Hepatocyte (in vitro differentiated cells): ENCODE data around the gene MYLIP. TPM values are rescaled to one million over a fixed set of nuclear protein-coding genes. Genes with fewer than 3 reads are reported as not detected.
A peak's percentile ranks its signal among the peaks of the same experiment; 100 is the strongest.

Experiments
- DNase-seq: peaks from one replicate; pipeline ENCODE4 v3.0.0-alpha.2; 2016; ENCODE audit warnings: low spot score
- H2AFZ ChIP-seq: fragments of 200-600 bp; sonication (generic); 2 replicates; pipeline ENCODE4 v1.6.0; 2016; ENCODE audit warnings: antibody characterized with exemption, mild to moderate bottlenecking
- H3K27ac ChIP-seq: fragments of 200-600 bp; sonication (generic); 2 replicates; pipeline ENCODE4 v1.5.1; 2016; ENCODE audit warnings: mild to moderate bottlenecking
- H3K27me3 ChIP-seq: fragments of 200-600 bp; sonication (generic); 2 replicates; pipeline ENCODE4 v1.6.1; 2016
- H3K36me3 ChIP-seq: fragments of 200-600 bp; sonication (generic); replicated peaks from 2 replicates; pipeline ENCODE4 v1.5.1; 2016; ENCODE audit warnings: low read depth; ENCODE audit not compliant: insufficient read depth
- H3K4me1 ChIP-seq: fragments of 200-600 bp; sonication (generic); 2 replicates; pipeline ENCODE4 v1.5.1; 2016; ENCODE audit warnings: mild to moderate bottlenecking, moderate library complexity; ENCODE audit not compliant: insufficient read depth
- H3K4me2 ChIP-seq: fragments of 200-600 bp; sonication (generic); 2 replicates; pipeline ENCODE4 v1.6.0; 2016
- H3K4me3 ChIP-seq: fragments of 200-600 bp; sonication (generic); 2 replicates; pipeline ENCODE4 v1.5.1; 2016; ENCODE audit warnings: mild to moderate bottlenecking
- H3K79me2 ChIP-seq: fragments of 200-600 bp; sonication (generic); 2 replicates; pipeline ENCODE4 v1.6.0; 2017; ENCODE audit warnings: mild to moderate bottlenecking
- H3K9me2 ChIP-seq: fragments of 200-600 bp; sonication (generic); replicated peaks from 2 replicates; pipeline ENCODE4 v1.6.0; 2017; ENCODE audit warnings: mild to moderate bottlenecking; ENCODE audit not compliant: insufficient read depth
- H3K9me3 ChIP-seq: fragments of 200-600 bp; sonication (generic); 2 replicates; pipeline ENCODE4 v1.5.1; 2016; ENCODE audit warnings: low read depth, mild to moderate bottlenecking
- H4K20me1 ChIP-seq: fragments of 200-600 bp; sonication (generic); 2 replicates; pipeline ENCODE4 v1.6.0; 2016; ENCODE audit warnings: mild to moderate bottlenecking; ENCODE audit not compliant: insufficient read depth, poor library complexity, severe bottlenecking
- EZH2 ChIP-seq: fragments of 200-600 bp; sonication (generic); IDR thresholded peaks from 2 replicates; pipeline ENCODE4 v1.6.1; 2016; ENCODE audit warnings: antibody characterized with exemption, mild to moderate bottlenecking, borderline replicate concordance
- EZH2phosphoT487 ChIP-seq: fragments of 200-600 bp; sonication (generic); IDR thresholded peaks from one replicate; pipeline ENCODE4 v1.6.1; 2018; ENCODE audit warnings: antibody characterized with exemption, mild to moderate bottlenecking, low read depth, moderate library complexity; ENCODE audit not compliant: unreplicated experiment, severe bottlenecking
- WGBS: methylation state at CpG from one replicate; pipeline ENCODE4 v1.1.6; 2016; ENCODE audit warnings: low lambda C conversion rate; ENCODE audit errors: missing lambda C conversion rate; 5-methylcytosine and 5-hydroxymethylcytosine counted together
- polyA plus RNA-seq: library from polyadenylated mRNA; unstranded; fragments of >200 nt; fragmentation: Nextera tagmentation; extraction: Ambion mirVana; gene quantifications from 2 replicates; pipeline ENCODE4 v1.2.1, GENCODE V29; 2016
- total RNA-seq: library from RNA; depleted of rRNA; stranded (reverse); fragments of >200 nt; gene quantifications from 2 replicates; pipeline ENCODE4 v1.2.3, GENCODE V29; 2014
- TF ChIP-seq, protein P1 (sequence below): fragments of 200-600 bp; sonication (generic); IDR thresholded peaks from 2 replicates; pipeline ENCODE4 v1.5.1; 2016; ENCODE audit warnings: antibody characterized with exemption, mild to moderate bottlenecking; ENCODE audit not compliant: poor library complexity

MYLIP gene
- total and polyA plus RNA-seq, 2 experiments from 2014 or later: 76.0 to 85.7 TPM

DNA sequence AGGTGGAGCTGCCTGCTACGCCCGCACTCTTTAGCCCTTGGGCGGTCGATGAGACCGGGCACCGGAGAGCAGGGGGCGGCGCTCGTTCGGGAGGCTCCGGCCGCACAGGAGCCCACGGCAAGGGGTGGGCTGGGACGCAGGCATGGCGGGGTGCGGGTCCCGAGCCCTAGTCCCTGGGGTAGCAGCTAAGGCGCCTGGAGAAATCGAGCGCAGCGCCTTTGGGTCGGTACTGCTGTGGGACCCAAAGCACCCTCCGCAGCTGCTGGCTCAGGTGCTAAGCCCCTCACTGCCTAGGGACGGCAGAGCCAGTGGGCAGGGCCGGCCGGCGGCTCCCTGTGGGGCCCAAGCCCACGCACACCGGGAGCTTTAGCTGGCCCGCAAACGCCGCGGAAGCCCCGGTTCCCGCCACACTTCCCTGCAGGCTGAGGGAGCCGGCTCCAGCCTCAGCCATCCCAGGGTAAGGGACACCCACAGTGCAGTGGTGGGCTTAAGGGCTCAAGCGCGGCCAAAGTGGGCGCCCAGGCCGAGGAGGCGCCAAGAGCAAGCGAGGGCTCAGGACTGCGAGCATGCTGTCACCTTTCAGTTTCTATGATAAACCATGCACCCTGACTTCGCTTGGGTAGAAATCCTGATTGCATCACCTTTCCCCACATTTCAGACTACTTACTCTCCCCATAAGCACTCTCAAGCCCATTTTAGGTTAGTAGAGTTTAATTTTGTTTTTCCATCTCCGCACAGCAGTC, 52.0 kb downstream of the MYLIP start:
- Histone ChIP-seq H3K36me3 (no peaks in the 10 kb centered on the region), H3K79me2 (no peaks in the 10 kb centered on the region), H3K9me2 (no peaks in the 10 kb centered on the region), H3K4me1 (peaks cover 23% of the 10 kb centered on the region), H3K27me3 (no peaks in the 10 kb centered on the region), H4K20me1 (no peaks in the 10 kb centered on the region), H3K9me3 (no peaks in the 10 kb centered on the region), H3K4me3 (no peak overlapping the region), H2AFZ (no peak overlapping the region), H3K4me2 (no peak overlapping the region), H3K27ac (no peak overlapping the region)
- 97% methylated on average over 41 of the region's 45 CpGs for WGBS
- DNase-seq: no peak
- TF ChIP-seq, protein P1, sequence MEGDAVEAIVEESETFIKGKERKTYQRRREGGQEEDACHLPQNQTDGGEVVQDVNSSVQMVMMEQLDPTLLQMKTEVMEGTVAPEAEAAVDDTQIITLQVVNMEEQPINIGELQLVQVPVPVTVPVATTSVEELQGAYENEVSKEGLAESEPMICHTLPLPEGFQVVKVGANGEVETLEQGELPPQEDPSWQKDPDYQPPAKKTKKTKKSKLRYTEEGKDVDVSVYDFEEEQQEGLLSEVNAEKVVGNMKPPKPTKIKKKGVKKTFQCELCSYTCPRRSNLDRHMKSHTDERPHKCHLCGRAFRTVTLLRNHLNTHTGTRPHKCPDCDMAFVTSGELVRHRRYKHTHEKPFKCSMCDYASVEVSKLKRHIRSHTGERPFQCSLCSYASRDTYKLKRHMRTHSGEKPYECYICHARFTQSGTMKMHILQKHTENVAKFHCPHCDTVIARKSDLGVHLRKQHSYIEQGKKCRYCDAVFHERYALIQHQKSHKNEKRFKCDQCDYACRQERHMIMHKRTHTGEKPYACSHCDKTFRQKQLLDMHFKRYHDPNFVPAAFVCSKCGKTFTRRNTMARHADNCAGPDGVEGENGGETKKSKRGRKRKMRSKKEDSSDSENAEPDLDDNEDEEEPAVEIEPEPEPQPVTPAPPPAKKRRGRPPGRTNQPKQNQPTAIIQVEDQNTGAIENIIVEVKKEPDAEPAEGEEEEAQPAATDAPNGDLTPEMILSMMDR: no peak

DNA sequence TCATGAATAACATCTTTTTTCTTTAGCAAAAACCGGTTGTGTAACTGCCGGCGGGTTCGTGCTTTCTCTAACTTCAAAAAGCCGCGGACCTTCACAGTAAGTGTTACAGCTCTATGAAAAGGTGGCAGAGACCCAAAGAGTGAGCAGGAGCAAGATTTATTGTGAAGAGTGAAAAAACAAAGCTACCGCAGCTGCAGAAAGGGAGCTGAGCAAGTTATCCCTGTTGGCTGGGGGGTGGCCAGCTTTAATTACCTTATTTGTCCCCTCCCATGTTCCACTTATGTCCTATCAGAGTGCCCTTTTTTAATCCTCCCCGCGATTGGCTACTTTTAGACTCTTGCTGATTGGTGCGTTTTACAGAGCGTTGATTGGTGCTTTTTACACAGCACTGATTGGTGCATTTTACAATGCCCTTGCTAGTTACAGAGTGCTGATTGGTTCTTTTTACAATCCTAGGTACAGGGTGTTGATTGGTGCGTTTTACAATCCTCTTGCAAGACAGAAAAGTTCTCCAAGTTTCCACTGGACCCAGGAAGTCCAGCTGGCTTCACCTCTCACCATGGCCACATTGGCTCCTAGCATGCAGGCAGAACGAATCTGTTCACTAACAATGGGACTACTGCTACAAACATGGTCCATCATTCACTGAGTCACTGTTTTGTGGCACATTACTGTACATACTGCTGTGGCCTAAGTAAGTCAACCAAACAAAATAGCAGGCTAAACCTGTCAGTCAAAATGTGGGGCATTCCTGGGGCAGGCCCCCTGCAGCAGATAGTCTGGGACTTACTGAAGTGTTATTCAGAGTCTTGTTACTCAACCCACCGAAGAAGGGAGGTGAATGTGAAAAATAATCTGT, 52.8 kb downstream of the MYLIP start:
- H4K20me1 ChIP-seq: no peaks in the 10 kb centered on the region
- H3K4me1 ChIP-seq: peaks cover 23% of the 10 kb centered on the region
- no peak overlapping the region for H2AFZ ChIP-seq
- TF ChIP-seq, protein P1: no peak
- TF ChIP-seq EZH2: no peak
- TF ChIP-seq EZH2phosphoT487: no peak
- H3K27me3 ChIP-seq: no peaks in the 10 kb centered on the region
- H3K4me3 ChIP-seq: no peak overlapping the region
- H3K79me2 ChIP-seq: no peaks in the 10 kb centered on the region
- no peak for DNase-seq
- no peaks in the 10 kb centered on the region for H3K9me3 ChIP-seq
- 91% methylated on average over 14 of the region's 14 CpGs for WGBS
- no peaks in the 10 kb centered on the region for H3K9me2 ChIP-seq
- H3K4me2 ChIP-seq: no peak overlapping the region
- no peaks in the 10 kb centered on the region for H3K36me3 ChIP-seq
- H3K27ac ChIP-seq: peak overlapping the region; percentile 15

DNA sequence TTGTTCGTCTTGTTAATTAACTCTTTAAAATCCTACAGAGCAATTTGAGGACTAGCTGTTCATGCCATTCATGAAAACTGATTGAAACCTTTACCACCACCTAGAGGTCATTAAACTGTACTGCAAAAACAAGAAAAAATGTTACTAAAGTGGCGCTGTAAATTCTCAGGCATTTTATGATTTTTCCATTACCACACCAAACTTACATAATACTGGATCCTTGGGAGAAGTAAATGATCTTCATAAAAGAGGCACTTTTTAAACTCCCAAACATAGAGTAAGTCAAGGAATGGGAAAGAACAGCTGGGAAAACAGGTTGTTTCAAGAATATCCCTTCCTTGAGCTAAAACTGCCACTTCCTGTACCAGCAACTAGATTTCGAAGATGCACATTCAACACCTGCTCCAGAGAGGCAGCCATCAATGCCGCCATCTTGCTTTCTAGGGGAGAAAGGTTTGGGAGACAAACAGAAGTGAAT, 54.3 kb downstream of the MYLIP start:
- Histone ChIP-seq H3K79me2 (no peaks in the 10 kb centered on the region), H3K9me2 (no peaks in the 10 kb centered on the region), H3K27me3 (no peaks in the 10 kb centered on the region), H4K20me1 (no peaks in the 10 kb centered on the region), H3K36me3 (no peaks in the 10 kb centered on the region), H3K27ac (peak overlapping the region; percentile 67), H2AFZ (no peak overlapping the region), H3K4me2 (peak overlapping the region; percentile 18), H3K4me3 (no peak overlapping the region), H3K9me3 (no peaks in the 10 kb centered on the region), H3K4me1 (peaks cover 23% of the 10 kb centered on the region)
- TF ChIP-seq, protein P1: peak; percentile 73
- TF ChIP-seq EZH2phosphoT487: no peak
- WGBS: 32% methylated on average over 4 of the region's 4 CpGs
- DNase-seq: peak; percentile 67
